GM23338 (cell line): ENCODE results near the gene CDHR3. TPM values are rescaled to one million over a fixed set of nuclear protein-coding genes. Genes with fewer than 3 reads are reported as not detected.
A peak's percentile ranks its signal among the peaks of the same experiment; 100 is the strongest.

Experiments
- ATAC-seq: fragments of 200-7000 bp; cut with Tn5 transposase; 3 replicates; pipeline ENCODE4 v1.9.1; 2020
- DNase-seq: peaks from one replicate; pipeline ENCODE4 v3.0.0-alpha.2; 2015; ENCODE audit warnings: low spot score
- H2AFZ ChIP-seq: fragments of 200-600 bp; sonication (generic); 2 replicates; pipeline ENCODE4 v1.8.0; 2016; ENCODE audit warnings: antibody characterized with exemption, mild to moderate bottlenecking, moderate library complexity
- H3F3A ChIP-seq: fragments of 200-600 bp; sonication (generic); replicated peaks from 2 replicates; pipeline ENCODE4 v1.8.0; 2017; ENCODE audit warnings: antibody characterized with exemption, mixed run types, low read depth
- H3K27ac ChIP-seq: fragments of 200-600 bp; sonication (generic); 2 replicates; pipeline ENCODE4 v1.6.1; 2016; ENCODE audit warnings: low read depth
- H3K27me3 ChIP-seq: fragments of 200-600 bp; sonication (generic); 2 replicates; pipeline ENCODE4 v1.8.0; 2016; ENCODE audit warnings: mild to moderate bottlenecking, mixed run types, moderate library complexity; ENCODE audit not compliant: insufficient read depth
- H3K36me3 ChIP-seq: fragments of 200-600 bp; sonication (generic); 2 replicates; pipeline ENCODE4 v1.8.0; 2016; ENCODE audit warnings: mild to moderate bottlenecking; ENCODE audit not compliant: insufficient read depth
- H3K4me1 ChIP-seq: fragments of 200-600 bp; sonication (generic); 2 replicates; pipeline ENCODE4 v1.8.0; 2016; ENCODE audit warnings: mild to moderate bottlenecking, moderate library complexity; ENCODE audit not compliant: insufficient read depth
- H3K4me2 ChIP-seq: fragments of 200-600 bp; sonication (generic); 2 replicates; pipeline ENCODE4 v1.7.1; 2017; ENCODE audit warnings: mixed run types
- H3K4me3 ChIP-seq: fragments of 200-600 bp; sonication (generic); 2 replicates; pipeline ENCODE4 v1.6.1; 2016; ENCODE audit warnings: mixed run types
- H3K79me2 ChIP-seq: fragments of 200-600 bp; sonication (generic); replicated peaks from 2 replicates; pipeline ENCODE4 v1.8.0; 2017; ENCODE audit warnings: mild to moderate bottlenecking; ENCODE audit not compliant: insufficient read depth
- H3K9me2 ChIP-seq: fragments of 200-600 bp; sonication (generic); 2 replicates; pipeline ENCODE4 v1.8.0; 2017; ENCODE audit not compliant: insufficient read depth
- H4K20me1 ChIP-seq: fragments of 200-600 bp; sonication (generic); replicated peaks from 2 replicates; pipeline ENCODE4 v1.8.0; 2017; ENCODE audit warnings: mild to moderate bottlenecking; ENCODE audit not compliant: insufficient read depth
- H3K27ac Mint-ChIP-seq: 2 replicates; pipeline ENCODE4 v1.8.0; 2020; ENCODE audit warnings: inconsistent platforms, mild to moderate bottlenecking, moderate library complexity, mixed read lengths
- H3K27me3 Mint-ChIP-seq: 3 replicates; pipeline ENCODE4 v1.8.0; 2022; ENCODE audit warnings: low read depth, mild to moderate bottlenecking, moderate library complexity, mixed read lengths, inconsistent platforms; ENCODE audit not compliant: insufficient read depth, poor library complexity
- H3K36me3 Mint-ChIP-seq: 3 replicates; pipeline ENCODE4 v1.8.0; 2021; ENCODE audit warnings: low read depth, mild to moderate bottlenecking, inconsistent platforms, moderate library complexity, mixed read lengths
- H3K4me1 Mint-ChIP-seq: 3 replicates; pipeline ENCODE4 v1.8.0; 2020; ENCODE audit warnings: mild to moderate bottlenecking, inconsistent platforms, mixed read lengths
- H3K4me3 Mint-ChIP-seq: 3 replicates; pipeline ENCODE4 v1.8.0; 2021; ENCODE audit warnings: moderate library complexity, mild to moderate bottlenecking, inconsistent platforms, mixed read lengths
- H3K9me3 Mint-ChIP-seq: 3 replicates; pipeline ENCODE4 v1.8.0; 2020; ENCODE audit warnings: moderate library complexity, mild to moderate bottlenecking, inconsistent platforms, mixed read lengths
- CREB1 ChIP-seq: fragments of 250-450 bp; sonication (Bioruptor Pico); IDR thresholded peaks from 2 replicates; pipeline ENCODE4 v1.5.0; 2020; ENCODE audit warnings: low read depth, mild to moderate bottlenecking, moderate library complexity
- EZH2 ChIP-seq: fragments of 200-600 bp; sonication (generic); IDR thresholded peaks from one replicate; pipeline ENCODE4 v1.8.0; 2017; ENCODE audit warnings: antibody characterized with exemption, mild to moderate bottlenecking, low read depth; ENCODE audit not compliant: unreplicated experiment
- JUNB ChIP-seq: IDR thresholded peaks from one replicate; pipeline ENCODE4 v1.6.1; 2016; ENCODE audit warnings: antibody characterized with exemption; ENCODE audit not compliant: unreplicated experiment
- NANOG ChIP-seq: IDR thresholded peaks from 2 replicates; pipeline ENCODE4 v1.6.1; 2016; ENCODE audit warnings: antibody characterized with exemption, borderline replicate concordance
- POLR2AphosphoS5 ChIP-seq: IDR thresholded peaks from 2 replicates; pipeline ENCODE4 v1.6.1; 2016; ENCODE audit warnings: antibody characterized with exemption, low read depth
- STAT1 ChIP-seq: IDR thresholded peaks from one replicate; pipeline ENCODE4 v1.6.1; 2016; ENCODE audit warnings: antibody characterized with exemption; ENCODE audit not compliant: unreplicated experiment
- ZNF114 ChIP-seq: fragments of 250-450 bp; sonication (Bioruptor Pico); IDR thresholded peaks from 2 replicates; pipeline ENCODE4 v1.5.0; 2020; ENCODE audit warnings: mild to moderate bottlenecking, moderate library complexity
- ZNF331 ChIP-seq: fragments of 250-450 bp; sonication (Bioruptor Pico); IDR thresholded peaks from 2 replicates; pipeline ENCODE4 v1.5.0; 2020; ENCODE audit warnings: low read depth, mild to moderate bottlenecking, moderate library complexity
- polyA plus RNA-seq: library from polyadenylated mRNA; unstranded; fragments of >200 nt; fragmentation: Nextera tagmentation; extraction: Ambion mirVana; gene quantifications from 2 replicates; pipeline ENCODE4 v1.2.1, GENCODE V29; 2016
- total RNA-seq: library from RNA; depleted of rRNA; stranded (reverse); fragments of >200 nt; shearing (Covaris generic); gene quantifications from 2 replicates; pipeline ENCODE4 v1.2.3, GENCODE V29; 2014
- TF ChIP-seq, protein P1 (sequence below), 2 experiments: fragments of 200-600 bp in 1 of 2; sonication (generic) in 1 of 2; conservative IDR thresholded peaks; 2 replicates each; pipeline versions ENCODE4 v1.5.1 to v1.6.1; 2016 to 2017; ENCODE audit warnings: antibody characterized with exemption in 2 of 2, low read depth in 2 of 2, mild to moderate bottlenecking in 2 of 2, moderate library complexity in 1 of 2
- TF ChIP-seq, protein P2 (sequence below): fragments of 250-450 bp; sonication (Bioruptor Pico); IDR thresholded peaks from 2 replicates; pipeline ENCODE4 v1.5.0; 2020; ENCODE audit warnings: mild to moderate bottlenecking, moderate library complexity
- TF ChIP-seq, protein P3 (sequence below): IDR thresholded peaks from 2 replicates; pipeline ENCODE4 v1.6.1; 2016; ENCODE audit warnings: antibody characterized with exemption

The CDHR3 gene
- total and polyA plus RNA-seq, 2 experiments from 2014 or later = 5.1 to 12.2 TPM

DNA sequence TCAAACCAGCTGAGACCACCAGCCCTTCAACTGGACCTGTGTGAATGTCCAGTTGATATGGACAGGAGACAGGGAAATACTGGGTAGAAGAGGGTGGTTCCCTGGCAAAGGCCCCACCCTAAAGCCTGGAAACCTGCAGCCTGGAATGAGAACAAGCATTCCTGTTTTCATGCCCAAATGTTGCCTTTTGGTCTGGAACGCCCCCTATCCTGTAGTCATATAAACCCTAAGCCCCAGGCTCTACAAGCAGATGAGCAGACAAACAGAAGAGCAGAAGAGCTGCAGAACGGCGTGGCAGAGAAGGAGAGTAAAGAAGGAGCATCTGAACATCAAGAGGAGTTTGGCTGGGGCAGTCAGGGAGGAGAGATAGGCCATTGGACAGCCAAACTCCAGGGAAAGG is 110.6 kb downstream of the CDHR3 start:
- ATAC-seq (no peak), DNase-seq (no peak)
- Mint-ChIP-seq H3K4me1 (peaks cover 15% of the 10 kb centered on the region), H3K9me3 (no peaks in the 10 kb centered on the region), H3K27ac (no peak overlapping the region), H3K4me3 (no peak overlapping the region), H3K36me3 (no peaks in the 10 kb centered on the region), H3K27me3 (no peaks in the 10 kb centered on the region)
- H2AFZ ChIP-seq = no peak overlapping the region
- 0 out of 2 replicates have a peak, but pooled peaks cover 7% of the 10 kb centered on the region for H3F3A ChIP-seq
- no peaks in the 10 kb centered on the region for H3K36me3 ChIP-seq
- H3K27ac ChIP-seq = no peak overlapping the region
- TF ChIP-seq, protein P1, sequence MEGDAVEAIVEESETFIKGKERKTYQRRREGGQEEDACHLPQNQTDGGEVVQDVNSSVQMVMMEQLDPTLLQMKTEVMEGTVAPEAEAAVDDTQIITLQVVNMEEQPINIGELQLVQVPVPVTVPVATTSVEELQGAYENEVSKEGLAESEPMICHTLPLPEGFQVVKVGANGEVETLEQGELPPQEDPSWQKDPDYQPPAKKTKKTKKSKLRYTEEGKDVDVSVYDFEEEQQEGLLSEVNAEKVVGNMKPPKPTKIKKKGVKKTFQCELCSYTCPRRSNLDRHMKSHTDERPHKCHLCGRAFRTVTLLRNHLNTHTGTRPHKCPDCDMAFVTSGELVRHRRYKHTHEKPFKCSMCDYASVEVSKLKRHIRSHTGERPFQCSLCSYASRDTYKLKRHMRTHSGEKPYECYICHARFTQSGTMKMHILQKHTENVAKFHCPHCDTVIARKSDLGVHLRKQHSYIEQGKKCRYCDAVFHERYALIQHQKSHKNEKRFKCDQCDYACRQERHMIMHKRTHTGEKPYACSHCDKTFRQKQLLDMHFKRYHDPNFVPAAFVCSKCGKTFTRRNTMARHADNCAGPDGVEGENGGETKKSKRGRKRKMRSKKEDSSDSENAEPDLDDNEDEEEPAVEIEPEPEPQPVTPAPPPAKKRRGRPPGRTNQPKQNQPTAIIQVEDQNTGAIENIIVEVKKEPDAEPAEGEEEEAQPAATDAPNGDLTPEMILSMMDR (conservative IDR thresholded peaks at IDR 0.05; ENCODE audit: low read depth in 2 of 2) = peak in 1 of 2 experiments; percentile 21; a peak in 1 of 4 replicates
- TF ChIP-seq STAT1 = no peak
- no peaks in the 10 kb centered on the region for H3K27me3 ChIP-seq
- no peak overlapping the region for H3K4me2 ChIP-seq
- no peaks in the 10 kb centered on the region for H3K79me2 ChIP-seq
- no peaks in the 10 kb centered on the region for H4K20me1 ChIP-seq
- H3K4me1 ChIP-seq = peaks cover 13% of the 10 kb centered on the region; the same call in 1 of the 2 replicates
- H3K9me2 ChIP-seq = no peaks in the 10 kb centered on the region
- H3K4me3 ChIP-seq = no peak overlapping the region

DNA sequence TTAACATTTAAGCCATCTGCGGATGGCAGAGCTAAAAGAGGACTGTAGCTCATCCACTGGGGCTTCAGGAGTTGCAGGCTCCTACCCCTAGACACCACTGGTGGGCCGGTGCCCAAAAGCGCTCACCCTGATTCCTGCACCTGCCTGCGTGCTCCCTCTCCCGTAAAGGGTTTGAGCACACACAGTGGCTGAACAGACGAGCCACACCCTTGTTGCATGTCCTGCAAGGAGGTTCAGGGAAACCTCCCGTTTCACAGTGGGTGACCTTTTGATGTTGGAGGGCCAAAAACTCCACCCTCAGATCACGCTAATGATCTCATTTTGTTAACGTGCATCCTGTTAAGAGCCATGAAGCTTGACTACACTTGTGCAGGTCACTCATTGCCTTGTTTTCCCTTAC is 111.2 kb downstream of the CDHR3 start:
- Histone ChIP-seq H3K79me2 (no peaks in the 10 kb centered on the region), H3K36me3 (no peaks in the 10 kb centered on the region), H3F3A (0 out of 2 replicates have a peak, but pooled peaks cover 7% of the 10 kb centered on the region), H3K4me2 (no peak overlapping the region), H4K20me1 (no peaks in the 10 kb centered on the region), H3K9me2 (no peaks in the 10 kb centered on the region), H2AFZ (peak overlapping the region; percentile 39; the same call in 1 of the 2 replicates), H3K27ac (no peak overlapping the region), H3K27me3 (no peaks in the 10 kb centered on the region), H3K4me1 (peaks cover 13% of the 10 kb centered on the region; the same call in 1 of the 2 replicates), H3K4me3 (no peak overlapping the region)
- no peak overlapping the region for H3K4me3 Mint-ChIP-seq
- DNase-seq = no peak
- H3K27me3 Mint-ChIP-seq = no peaks in the 10 kb centered on the region
- no peaks in the 10 kb centered on the region for H3K36me3 Mint-ChIP-seq
- no peak overlapping the region for H3K27ac Mint-ChIP-seq
- peak; percentile 61 for ATAC-seq
- H3K9me3 Mint-ChIP-seq = no peaks in the 10 kb centered on the region
- H3K4me1 Mint-ChIP-seq = peaks cover 15% of the 10 kb centered on the region
- TF ChIP-seq STAT1 (no peak), ZNF331 (CRISPR knock-in tag) (no peak), POLR2AphosphoS5 (no peak), NANOG (no peak), EZH2 (no peak), ZNF114 (CRISPR knock-in tag) (no peak), JUNB (no peak), CREB1 (CRISPR knock-in tag) (no peak)
- TF ChIP-seq, protein P2, sequence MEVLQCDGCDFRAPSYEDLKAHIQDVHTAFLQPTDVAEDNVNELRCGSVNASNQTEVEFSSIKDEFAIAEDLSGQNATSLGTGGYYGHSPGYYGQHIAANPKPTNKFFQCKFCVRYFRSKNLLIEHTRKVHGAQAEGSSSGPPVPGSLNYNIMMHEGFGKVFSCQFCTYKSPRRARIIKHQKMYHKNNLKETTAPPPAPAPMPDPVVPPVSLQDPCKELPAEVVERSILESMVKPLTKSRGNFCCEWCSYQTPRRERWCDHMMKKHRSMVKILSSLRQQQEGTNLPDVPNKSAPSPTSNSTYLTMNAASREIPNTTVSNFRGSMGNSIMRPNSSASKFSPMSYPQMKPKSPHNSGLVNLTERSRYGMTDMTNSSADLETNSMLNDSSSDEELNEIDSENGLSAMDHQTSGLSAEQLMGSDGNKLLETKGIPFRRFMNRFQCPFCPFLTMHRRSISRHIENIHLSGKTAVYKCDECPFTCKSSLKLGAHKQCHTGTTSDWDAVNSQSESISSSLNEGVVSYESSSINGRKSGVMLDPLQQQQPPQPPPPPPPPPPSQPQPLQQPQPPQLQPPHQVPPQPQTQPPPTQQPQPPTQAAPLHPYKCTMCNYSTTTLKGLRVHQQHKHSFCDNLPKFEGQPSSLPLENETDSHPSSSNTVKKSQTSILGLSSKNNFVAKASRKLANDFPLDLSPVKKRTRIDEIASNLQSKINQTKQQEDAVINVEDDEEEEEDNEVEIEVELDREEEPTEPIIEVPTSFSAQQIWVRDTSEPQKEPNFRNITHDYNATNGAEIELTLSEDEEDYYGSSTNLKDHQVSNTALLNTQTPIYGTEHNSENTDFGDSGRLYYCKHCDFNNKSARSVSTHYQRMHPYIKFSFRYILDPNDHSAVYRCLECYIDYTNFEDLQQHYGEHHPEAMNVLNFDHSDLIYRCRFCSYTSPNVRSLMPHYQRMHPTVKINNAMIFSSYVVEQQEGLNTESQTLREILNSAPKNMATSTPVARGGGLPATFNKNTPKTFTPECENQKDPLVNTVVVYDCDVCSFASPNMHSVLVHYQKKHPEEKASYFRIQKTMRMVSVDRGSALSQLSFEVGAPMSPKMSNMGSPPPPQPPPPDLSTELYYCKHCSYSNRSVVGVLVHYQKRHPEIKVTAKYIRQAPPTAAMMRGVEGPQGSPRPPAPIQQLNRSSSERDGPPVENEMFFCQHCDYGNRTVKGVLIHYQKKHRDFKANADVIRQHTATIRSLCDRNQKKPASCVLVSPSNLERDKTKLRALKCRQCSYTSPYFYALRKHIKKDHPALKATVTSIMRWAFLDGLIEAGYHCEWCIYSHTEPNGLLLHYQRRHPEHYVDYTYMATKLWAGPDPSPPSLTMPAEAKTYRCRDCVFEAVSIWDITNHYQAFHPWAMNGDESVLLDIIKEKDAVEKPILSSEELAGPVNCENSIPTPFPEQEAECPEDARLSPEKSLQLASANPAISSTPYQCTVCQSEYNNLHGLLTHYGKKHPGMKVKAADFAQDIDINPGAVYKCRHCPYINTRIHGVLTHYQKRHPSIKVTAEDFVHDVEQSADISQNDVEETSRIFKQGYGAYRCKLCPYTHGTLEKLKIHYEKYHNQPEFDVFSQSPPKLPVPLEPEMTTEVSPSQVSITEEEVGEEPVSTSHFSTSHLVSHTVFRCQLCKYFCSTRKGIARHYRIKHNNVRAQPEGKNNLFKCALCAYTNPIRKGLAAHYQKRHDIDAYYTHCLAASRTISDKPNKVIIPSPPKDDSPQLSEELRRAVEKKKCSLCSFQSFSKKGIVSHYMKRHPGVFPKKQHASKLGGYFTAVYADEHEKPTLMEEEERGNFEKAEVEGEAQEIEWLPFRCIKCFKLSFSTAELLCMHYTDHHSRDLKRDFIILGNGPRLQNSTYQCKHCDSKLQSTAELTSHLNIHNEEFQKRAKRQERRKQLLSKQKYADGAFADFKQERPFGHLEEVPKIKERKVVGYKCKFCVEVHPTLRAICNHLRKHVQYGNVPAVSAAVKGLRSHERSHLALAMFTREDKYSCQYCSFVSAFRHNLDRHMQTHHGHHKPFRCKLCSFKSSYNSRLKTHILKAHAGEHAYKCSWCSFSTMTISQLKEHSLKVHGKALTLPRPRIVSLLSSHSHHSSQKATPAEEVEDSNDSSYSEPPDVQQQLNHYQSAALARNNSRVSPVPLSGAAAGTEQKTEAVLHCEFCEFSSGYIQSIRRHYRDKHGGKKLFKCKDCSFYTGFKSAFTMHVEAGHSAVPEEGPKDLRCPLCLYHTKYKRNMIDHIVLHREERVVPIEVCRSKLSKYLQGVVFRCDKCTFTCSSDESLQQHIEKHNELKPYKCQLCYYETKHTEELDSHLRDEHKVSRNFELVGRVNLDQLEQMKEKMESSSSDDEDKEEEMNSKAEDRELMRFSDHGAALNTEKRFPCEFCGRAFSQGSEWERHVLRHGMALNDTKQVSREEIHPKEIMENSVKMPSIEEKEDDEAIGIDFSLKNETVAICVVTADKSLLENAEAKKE (CRISPR knock-in tag) = no peak
- TF ChIP-seq, protein P1 (conservative IDR thresholded peaks at IDR 0.05; ENCODE audit: low read depth in 2 of 2) = no peak
- TF ChIP-seq, protein P3, sequence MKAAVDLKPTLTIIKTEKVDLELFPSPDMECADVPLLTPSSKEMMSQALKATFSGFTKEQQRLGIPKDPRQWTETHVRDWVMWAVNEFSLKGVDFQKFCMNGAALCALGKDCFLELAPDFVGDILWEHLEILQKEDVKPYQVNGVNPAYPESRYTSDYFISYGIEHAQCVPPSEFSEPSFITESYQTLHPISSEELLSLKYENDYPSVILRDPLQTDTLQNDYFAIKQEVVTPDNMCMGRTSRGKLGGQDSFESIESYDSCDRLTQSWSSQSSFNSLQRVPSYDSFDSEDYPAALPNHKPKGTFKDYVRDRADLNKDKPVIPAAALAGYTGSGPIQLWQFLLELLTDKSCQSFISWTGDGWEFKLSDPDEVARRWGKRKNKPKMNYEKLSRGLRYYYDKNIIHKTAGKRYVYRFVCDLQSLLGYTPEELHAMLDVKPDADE = no peak
